ENCODE data around the gene REEP1. TPM values are rescaled to one million over a fixed set of nuclear protein-coding genes. Genes with fewer than 3 reads are reported as not detected.

REEP1 gene
- total and polyA plus RNA-seq, 2 of the 13 experiments (the other 11 are each of a cell fraction or from before 2014, with no cell fraction given), result 0.27 TPM; not detected in 1

DNA sequence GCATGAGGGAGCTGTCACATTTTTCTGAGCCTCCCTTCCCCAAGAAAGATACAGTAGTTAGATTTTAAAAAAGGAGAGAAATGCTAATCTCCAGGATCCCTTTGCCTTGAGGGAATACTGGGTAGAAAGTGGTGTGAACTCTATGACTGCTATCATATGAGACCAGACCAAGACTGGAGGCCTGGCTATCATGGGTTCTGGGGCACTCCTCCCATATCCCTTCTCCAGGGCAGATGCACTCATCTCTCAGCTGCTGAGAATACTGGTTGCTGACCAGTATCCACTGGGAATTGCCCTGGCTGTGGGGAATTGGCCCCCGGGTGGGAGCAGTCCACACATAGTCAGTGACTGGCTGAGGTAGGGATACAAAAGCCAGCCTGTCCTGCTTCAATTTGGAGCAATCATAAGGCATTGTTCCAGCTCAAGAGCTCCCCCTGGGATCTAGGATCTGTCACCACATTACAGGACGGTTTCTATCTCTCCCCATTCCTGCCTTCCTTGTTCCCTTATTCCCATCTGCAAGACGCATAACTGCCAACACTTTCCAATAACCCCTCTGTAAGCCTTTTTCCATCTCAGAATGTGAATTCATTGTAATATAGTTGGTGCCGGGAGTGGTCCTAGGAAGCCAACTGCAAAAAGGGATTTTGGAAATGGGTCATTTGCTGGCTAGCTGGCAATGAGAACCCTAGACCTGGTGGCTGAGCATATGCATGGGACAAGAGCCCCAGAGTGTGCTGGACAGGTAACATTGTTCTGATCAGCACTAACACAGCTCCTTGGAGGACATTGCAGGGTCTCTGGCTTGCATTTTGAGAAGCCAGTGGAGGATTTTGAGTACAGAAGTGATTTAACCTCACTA lies 35.4 kb upstream of the REEP1 start (continued):
- TF ChIP-seq, protein P1, sequence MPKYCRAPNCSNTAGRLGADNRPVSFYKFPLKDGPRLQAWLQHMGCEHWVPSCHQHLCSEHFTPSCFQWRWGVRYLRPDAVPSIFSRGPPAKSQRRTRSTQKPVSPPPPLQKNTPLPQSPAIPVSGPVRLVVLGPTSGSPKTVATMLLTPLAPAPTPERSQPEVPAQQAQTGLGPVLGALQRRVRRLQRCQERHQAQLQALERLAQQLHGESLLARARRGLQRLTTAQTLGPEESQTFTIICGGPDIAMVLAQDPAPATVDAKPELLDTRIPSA (CRISPR knock-in tag; IDR thresholded peaks at IDR 0.05; ENCODE audit: borderline replicate concordance), result no peak
- TF ChIP-seq ZNF333 (CRISPR knock-in tag; IDR thresholded peaks at IDR 0.05; ENCODE audit: borderline replicate concordance) (no peak), CEBPG (CRISPR knock-in tag; IDR thresholded peaks at IDR 0.05) (no peak), NONO (IDR thresholded peaks at IDR 0.05) (no peak), NONO (CRISPR knock-in tag; conservative IDR thresholded peaks at IDR 0.05) (no peak), ATF1 (CRISPR knock-in tag; IDR thresholded peaks at IDR 0.05) (no peak), KDM2A (CRISPR knock-in tag; IDR thresholded peaks at IDR 0.05; ENCODE audit: borderline replicate concordance, low read depth) (no peak), LCORL (IDR thresholded peaks at IDR 0.05) (no peak), LCORL (CRISPR knock-in tag; IDR thresholded peaks at IDR 0.05) (no peak), ZNF614 (CRISPR knock-in tag; IDR thresholded peaks at IDR 0.05; ENCODE audit: borderline replicate concordance) (no peak), ZNF737 (CRISPR knock-in tag; IDR thresholded peaks at IDR 0.05; ENCODE audit: borderline replicate concordance) (no peak), MIXL1 (CRISPR knock-in tag; IDR thresholded peaks at IDR 0.05) (0 out of 2 replicates have a peak, but pooled peaks have one; percentile 32), KLF9 (CRISPR knock-in tag; IDR thresholded peaks at IDR 0.05; ENCODE audit: low read depth) (no peak), FOXP1 (IDR thresholded peaks at IDR 0.05) (no peak), FOXP1 (CRISPR knock-in tag; IDR thresholded peaks at IDR 0.05) (no peak), SP1 (IDR thresholded peaks at IDR 0.05) (no peak), SP1 (CRISPR knock-in tag; IDR thresholded peaks at IDR 0.05) (no peak), RARA (CRISPR knock-in tag; IDR thresholded peaks at IDR 0.05) (no peak), ZSCAN29 (CRISPR knock-in tag; conservative IDR thresholded peaks at IDR 0.05) (no peak), STAG1 (CRISPR knock-in tag; IDR thresholded peaks at IDR 0.05) (peak; percentile 81)
- TF ChIP-seq, protein P2, sequence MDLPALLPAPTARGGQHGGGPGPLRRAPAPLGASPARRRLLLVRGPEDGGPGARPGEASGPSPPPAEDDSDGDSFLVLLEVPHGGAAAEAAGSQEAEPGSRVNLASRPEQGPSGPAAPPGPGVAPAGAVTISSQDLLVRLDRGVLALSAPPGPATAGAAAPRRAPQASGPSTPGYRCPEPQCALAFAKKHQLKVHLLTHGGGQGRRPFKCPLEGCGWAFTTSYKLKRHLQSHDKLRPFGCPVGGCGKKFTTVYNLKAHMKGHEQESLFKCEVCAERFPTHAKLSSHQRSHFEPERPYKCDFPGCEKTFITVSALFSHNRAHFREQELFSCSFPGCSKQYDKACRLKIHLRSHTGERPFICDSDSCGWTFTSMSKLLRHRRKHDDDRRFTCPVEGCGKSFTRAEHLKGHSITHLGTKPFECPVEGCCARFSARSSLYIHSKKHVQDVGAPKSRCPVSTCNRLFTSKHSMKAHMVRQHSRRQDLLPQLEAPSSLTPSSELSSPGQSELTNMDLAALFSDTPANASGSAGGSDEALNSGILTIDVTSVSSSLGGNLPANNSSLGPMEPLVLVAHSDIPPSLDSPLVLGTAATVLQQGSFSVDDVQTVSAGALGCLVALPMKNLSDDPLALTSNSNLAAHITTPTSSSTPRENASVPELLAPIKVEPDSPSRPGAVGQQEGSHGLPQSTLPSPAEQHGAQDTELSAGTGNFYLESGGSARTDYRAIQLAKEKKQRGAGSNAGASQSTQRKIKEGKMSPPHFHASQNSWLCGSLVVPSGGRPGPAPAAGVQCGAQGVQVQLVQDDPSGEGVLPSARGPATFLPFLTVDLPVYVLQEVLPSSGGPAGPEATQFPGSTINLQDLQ (CRISPR knock-in tag; IDR thresholded peaks at IDR 0.05), result no peak
- TF ChIP-seq, protein P3, sequence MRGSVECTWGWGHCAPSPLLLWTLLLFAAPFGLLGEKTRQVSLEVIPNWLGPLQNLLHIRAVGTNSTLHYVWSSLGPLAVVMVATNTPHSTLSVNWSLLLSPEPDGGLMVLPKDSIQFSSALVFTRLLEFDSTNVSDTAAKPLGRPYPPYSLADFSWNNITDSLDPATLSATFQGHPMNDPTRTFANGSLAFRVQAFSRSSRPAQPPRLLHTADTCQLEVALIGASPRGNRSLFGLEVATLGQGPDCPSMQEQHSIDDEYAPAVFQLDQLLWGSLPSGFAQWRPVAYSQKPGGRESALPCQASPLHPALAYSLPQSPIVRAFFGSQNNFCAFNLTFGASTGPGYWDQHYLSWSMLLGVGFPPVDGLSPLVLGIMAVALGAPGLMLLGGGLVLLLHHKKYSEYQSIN (CRISPR knock-in tag; IDR thresholded peaks at IDR 0.05; ENCODE audit: borderline replicate concordance), result no peak
